ENCODE results near the gene DOK1. TPM values are rescaled to one million over a fixed set of nuclear protein-coding genes. Genes with fewer than 3 reads are reported as not detected.

The DOK1 gene
- total RNA-seq, 2 experiments from 2014 or later, result 45.2 to 46.8 TPM

DNA sequence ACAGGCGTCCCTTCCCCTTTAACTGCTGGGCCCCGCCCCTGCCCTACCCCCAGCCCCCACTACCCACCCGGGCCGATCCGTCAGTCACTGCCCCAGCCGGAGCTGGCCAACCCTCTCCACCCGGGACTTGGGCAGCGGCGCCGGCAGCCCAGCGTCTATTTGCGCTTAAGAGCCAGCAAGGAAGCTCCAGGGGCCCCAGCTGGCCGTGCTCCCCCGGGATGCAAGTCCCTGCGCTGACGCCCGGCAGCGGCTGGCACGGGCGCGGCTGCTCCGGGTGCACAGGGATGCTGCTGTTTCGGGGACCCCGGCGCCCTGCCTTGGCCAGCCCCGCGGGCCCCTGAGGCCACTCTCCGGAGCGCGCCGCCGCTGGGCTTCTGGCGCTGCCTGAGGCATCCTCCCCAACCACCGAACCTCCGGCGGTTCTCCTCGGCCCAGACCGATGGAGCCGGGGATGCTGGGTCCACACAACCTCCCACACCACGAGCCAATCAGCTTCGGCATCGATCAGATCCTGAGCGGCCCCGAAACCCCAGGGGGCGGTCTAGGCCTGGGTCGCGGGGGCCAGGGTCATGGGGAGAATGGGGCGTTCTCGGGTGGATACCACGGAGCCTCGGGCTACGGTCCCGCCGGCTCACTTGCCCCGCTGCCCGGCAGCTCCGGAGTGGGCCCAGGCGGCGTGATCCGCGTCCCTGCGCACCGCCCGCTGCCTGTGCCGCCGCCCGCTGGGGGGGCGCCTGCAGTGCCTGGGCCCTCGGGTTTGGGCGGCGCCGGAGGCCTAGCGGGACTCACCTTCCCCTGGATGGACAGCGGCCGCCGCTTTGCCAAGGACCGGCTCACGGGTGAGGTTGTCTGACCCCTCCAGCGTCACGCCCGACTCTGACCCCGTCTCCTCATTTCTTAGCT is 39.9 kb upstream of the DOK1 start, which contains the start of gene TLX2:
Gene TLX2, plus strand, starts transcription at position 83 of the 903 bp plus-strand sequence. Its CDS starts 357 bp downstream, at position 440.
- H3K4me1 Mint-ChIP-seq, result peaks cover 43% of the 10 kb centered on the region
- H3K36me3 Mint-ChIP-seq (ENCODE audit: low read depth), result peaks cover 10% of the 10 kb centered on the region
- DNase-seq, result peak; percentile 28
- H3K9me3 Mint-ChIP-seq, result no peaks in the 10 kb centered on the region
- H3K27me3 Mint-ChIP-seq, result peaks cover 76% of the 10 kb centered on the region
- peak within 1 kb of the TSS; percentile 79 for H3K4me3 Mint-ChIP-seq
- ChIA-PET POLR2A (interaction anchor here (1.1 to 6.9 kb wide), 7 partner anchors 10 to 69 kb away, joined by 3 to 64 read pairs (median 18); partner anchors contain the start of genes AUP1, CCDC142, DQX1 and HTRA2), CTCF (no interaction called here)
- no peak within 1 kb of the TSS for H3K27ac Mint-ChIP-seq

DNA sequence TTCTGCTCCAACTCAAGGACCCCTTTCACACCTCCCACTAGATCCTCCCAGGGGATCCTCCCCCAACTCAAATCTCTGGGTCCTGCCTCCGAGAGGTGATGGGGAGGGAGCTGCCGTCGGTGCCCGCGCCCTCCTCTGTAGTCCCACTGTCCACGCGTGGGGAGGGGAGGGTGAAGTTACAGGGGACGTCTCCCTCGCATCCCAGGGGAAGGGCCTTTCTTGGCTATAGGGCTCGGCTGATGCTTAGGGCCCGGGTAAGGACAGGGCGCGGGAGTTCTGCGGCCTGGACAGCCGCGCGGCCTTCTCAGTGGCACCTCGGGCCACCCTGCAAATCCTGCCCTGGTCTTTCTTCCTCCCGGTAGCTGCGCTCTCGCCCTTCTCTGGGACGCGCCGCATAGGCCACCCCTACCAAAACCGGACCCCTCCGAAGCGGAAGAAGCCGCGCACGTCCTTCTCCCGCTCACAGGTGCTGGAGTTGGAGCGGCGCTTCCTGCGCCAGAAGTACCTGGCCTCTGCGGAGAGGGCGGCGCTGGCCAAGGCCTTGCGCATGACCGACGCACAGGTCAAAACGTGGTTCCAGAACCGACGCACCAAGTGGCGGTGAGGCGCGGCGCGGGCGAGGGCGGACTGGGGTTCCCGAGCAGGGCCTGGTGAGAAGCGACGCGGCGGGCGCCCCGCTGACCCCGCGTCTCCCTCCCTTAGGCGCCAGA is 39.1 kb upstream of the DOK1 start:
- peak overlapping the region; percentile 79 for H3K4me3 Mint-ChIP-seq
- CTCF ChIA-PET, result no interaction called here
- H3K27me3 Mint-ChIP-seq, result peaks cover 81% of the 10 kb centered on the region
- POLR2A ChIA-PET, result interaction anchor here (1.1 to 6.9 kb wide), 8 partner anchors 11 to 58 kb away, joined by 3 to 64 read pairs (median 12); partner anchors contain the start of genes AUP1, CCDC142, DQX1 and HTRA2
- H3K4me1 Mint-ChIP-seq, result peaks cover 39% of the 10 kb centered on the region
- DNase-seq, result no peak
- H3K9me3 Mint-ChIP-seq, result no peaks in the 10 kb centered on the region
- peaks cover 10% of the 10 kb centered on the region for H3K36me3 Mint-ChIP-seq (ENCODE audit: low read depth)
- H3K27ac Mint-ChIP-seq, result no peak overlapping the region

DNA sequence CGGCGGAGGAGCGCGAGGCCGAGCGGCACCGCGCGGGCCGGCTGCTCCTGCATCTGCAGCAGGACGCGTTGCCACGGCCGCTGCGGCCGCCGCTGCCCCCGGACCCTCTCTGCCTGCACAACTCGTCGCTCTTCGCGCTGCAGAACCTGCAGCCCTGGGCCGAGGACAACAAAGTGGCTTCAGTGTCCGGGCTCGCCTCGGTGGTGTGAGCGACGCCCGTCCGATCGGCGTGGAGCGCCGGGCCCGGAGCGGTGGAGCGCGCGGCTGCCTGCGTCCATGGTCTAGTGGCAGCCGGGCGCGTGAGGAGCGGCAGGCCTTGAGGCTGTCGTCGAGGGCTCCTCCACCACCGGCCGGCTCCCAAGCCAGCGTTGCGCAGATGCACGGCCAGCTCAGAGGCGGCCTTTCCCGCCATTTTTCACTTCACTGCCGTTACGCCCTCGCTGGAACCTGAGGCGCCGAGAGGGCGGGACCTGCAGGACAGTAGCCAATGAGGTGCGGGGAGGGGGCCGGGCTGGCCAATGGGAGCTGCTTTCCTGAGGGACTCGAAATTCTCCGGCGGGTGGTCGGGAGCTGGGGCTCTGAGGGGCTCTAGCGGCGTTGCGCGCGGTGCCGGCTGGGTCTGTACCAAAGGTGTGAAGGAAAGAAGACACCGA is 38.4 kb upstream of the DOK1 start:
- Mint-ChIP-seq H3K27ac (no peak overlapping the region), H3K4me3 (peak overlapping the region; percentile 64), H3K36me3 (ENCODE audit: low read depth) (peaks cover 10% of the 10 kb centered on the region), H3K4me1 (peaks cover 35% of the 10 kb centered on the region), H3K9me3 (no peaks in the 10 kb centered on the region), H3K27me3 (peaks cover 80% of the 10 kb centered on the region)
- POLR2A ChIA-PET, result interaction anchor here (0.7 to 6.9 kb wide), 9 partner anchors 7 to 73 kb away, joined by 3 to 64 read pairs (median 11); partner anchors contain the start of genes AUP1, CCDC142, HTRA2 and LBX2
- peak; percentile 81 for DNase-seq
- CTCF ChIA-PET, result interaction anchor here (1.3 kb wide), 1 partner anchor 33 kb away, joined by 4 read pairs; the partner anchor contains the start of genes CCDC142 and TTC31

DNA sequence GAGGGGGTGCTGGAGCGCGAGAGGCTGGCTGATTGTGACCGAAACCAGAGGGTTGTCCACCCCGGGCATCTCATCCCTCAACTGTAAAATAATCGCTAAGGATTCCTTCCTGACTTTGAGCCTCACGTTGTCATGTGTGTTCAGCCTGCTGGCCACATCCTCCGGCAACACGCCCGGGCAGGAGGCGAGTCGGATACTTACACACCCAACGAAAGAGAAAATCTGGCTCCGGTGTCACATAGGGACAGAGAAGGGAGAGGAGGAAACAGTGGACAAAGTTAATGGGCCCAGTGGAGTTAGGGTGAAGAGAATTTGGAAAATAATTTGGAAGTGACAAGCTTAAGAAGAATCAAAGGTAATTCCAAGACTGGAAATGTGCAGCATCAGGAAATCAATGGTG is 37.9 kb upstream of the DOK1 start:
- Mint-ChIP-seq H3K9me3 (no peaks in the 10 kb centered on the region), H3K4me3 (peak overlapping the region; percentile 64), H3K27ac (no peak overlapping the region), H3K36me3 (ENCODE audit: low read depth) (peaks cover 10% of the 10 kb centered on the region), H3K27me3 (peaks cover 75% of the 10 kb centered on the region), H3K4me1 (peaks cover 30% of the 10 kb centered on the region)
- ChIA-PET POLR2A (interaction anchor here (0.7 to 6.9 kb wide), 9 partner anchors 8 to 73 kb away, joined by 3 to 64 read pairs (median 11); partner anchors contain the start of genes AUP1, CCDC142, HTRA2 and LBX2), CTCF (interaction anchor here (1.3 kb wide), 1 partner anchor 34 kb away, joined by 4 read pairs; the partner anchor contains the start of genes CCDC142 and TTC31)
- DNase-seq, result no peak

DNA sequence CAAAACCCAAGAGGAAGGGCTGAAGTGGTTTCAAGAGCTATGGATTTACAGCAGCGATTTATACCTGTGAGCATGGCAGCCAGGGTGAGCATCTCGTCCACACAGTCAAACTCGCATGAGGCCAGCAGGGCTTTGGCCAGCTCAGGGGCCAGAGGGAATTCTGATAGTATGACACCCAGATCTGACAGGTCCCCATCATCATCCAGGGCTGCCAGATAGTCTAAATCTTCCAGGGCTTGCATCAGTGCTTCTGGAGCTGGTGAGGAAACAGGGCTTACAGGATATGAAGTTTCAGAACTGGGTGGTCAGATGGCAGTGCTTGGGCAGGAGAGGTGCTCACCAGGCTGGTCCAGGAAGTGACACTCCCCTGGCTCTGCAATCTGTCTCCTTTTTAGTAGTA is 32.0 kb upstream of the DOK1 start:
- ChIA-PET POLR2A (interaction anchor here (0.9 to 1.5 kb wide), 5 partner anchors 8 to 48 kb away, joined by 3 to 6 read pairs (median 3); no protein-coding TSS in a partner anchor), CTCF (interaction anchor here (1.0 to 1.5 kb wide), 3 partner anchors 13 to 64 kb away, joined by 3 to 5 read pairs (median 4); partner anchors contain the start of genes CCDC142 and TTC31)
- peaks cover 40% of the 10 kb centered on the region for H3K27me3 Mint-ChIP-seq
- H3K36me3 Mint-ChIP-seq (ENCODE audit: low read depth), result peaks cover 22% of the 10 kb centered on the region
- no peak for DNase-seq
- H3K9me3 Mint-ChIP-seq, result no peaks in the 10 kb centered on the region
- H3K27ac Mint-ChIP-seq, result no peak overlapping the region
- H3K4me1 Mint-ChIP-seq, result peaks cover 34% of the 10 kb centered on the region
- H3K4me3 Mint-ChIP-seq, result no peak overlapping the region

DNA sequence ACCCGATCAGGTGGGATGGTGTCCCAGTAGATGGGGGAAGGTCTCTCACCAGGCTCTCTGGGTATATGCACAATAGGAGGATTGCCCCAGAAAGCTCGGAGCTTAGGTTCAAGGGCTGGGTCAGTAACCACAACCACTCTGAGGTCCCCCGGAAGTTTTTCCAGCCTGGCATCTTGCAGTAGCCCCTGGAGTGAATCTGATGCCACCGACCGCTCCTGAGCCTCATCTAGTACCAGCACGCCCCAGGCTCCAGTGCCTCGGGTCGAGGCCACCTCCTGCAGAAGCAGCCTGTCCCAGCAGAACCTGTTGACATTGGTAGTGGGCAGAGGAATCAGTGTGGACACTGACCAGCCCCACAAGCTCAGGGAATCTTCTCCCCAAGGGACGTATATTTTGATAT is 30.5 kb upstream of the DOK1 start:
- CTCF ChIA-PET, result interaction anchor here (0.8 kb wide), 1 partner anchor 20 kb away, joined by 3 read pairs; no protein-coding TSS in a partner anchor
- POLR2A ChIA-PET, result no interaction called here
- DNase-seq, result no peak
- H3K4me1 Mint-ChIP-seq, result peaks cover 49% of the 10 kb centered on the region
- peaks cover 25% of the 10 kb centered on the region for H3K27me3 Mint-ChIP-seq
- H3K27ac Mint-ChIP-seq, result no peak overlapping the region
- no peak overlapping the region for H3K4me3 Mint-ChIP-seq
- H3K9me3 Mint-ChIP-seq, result no peaks in the 10 kb centered on the region
- H3K36me3 Mint-ChIP-seq (ENCODE audit: low read depth), result peaks cover 36% of the 10 kb centered on the region

DNA sequence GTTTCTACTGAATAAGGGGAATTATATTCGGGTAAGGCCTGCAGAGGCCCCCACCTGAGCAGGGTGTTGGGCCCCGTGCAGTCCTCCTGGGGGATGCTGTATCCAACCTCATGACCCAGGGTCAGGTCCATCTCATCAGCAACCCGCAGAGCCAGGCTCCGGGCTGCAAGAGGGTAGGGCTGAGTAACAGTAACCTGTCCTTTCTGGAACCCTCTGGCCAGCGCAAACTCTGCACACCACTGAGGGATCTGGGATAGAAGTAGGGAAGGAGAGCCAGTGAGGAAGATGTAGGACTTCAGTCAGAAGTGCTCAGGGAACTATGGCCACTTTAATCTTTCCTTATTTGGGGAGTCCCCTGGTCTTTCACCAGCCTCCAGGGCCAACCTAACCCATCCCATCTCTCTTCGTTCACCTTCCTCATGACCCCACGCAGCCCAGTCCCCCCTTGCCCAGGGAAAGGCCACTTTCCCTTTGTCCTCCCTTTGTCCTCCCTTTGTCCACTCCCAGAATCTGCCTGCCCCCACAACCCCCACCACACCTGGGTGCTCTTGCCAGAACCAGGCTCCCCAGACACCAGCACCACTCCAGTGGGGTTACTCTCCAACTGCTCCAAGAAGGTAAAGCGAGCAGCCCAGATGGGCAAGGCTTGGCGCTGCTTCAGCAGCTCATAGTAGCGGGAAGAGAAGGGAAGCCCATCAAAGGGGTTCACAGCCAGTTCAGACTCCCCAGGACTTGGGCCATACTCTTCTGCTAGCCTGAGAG is 29.4 kb upstream of the DOK1 start:
- DNase-seq, result no peak
- H3K27me3 Mint-ChIP-seq, result peaks cover 13% of the 10 kb centered on the region
- no peaks in the 10 kb centered on the region for H3K9me3 Mint-ChIP-seq
- H3K4me1 Mint-ChIP-seq, result peaks cover 50% of the 10 kb centered on the region
- no peak overlapping the region for H3K27ac Mint-ChIP-seq
- H3K36me3 Mint-ChIP-seq (ENCODE audit: low read depth), result peaks cover 38% of the 10 kb centered on the region
- no peak overlapping the region for H3K4me3 Mint-ChIP-seq
- ChIA-PET CTCF (no interaction called here), POLR2A (interaction anchor here (0.6 to 1.7 kb wide), 3 partner anchors 21 to 61 kb away, joined by 3 to 4 read pairs (median 3); partner anchors contain the start of gene LBX2)

DNA sequence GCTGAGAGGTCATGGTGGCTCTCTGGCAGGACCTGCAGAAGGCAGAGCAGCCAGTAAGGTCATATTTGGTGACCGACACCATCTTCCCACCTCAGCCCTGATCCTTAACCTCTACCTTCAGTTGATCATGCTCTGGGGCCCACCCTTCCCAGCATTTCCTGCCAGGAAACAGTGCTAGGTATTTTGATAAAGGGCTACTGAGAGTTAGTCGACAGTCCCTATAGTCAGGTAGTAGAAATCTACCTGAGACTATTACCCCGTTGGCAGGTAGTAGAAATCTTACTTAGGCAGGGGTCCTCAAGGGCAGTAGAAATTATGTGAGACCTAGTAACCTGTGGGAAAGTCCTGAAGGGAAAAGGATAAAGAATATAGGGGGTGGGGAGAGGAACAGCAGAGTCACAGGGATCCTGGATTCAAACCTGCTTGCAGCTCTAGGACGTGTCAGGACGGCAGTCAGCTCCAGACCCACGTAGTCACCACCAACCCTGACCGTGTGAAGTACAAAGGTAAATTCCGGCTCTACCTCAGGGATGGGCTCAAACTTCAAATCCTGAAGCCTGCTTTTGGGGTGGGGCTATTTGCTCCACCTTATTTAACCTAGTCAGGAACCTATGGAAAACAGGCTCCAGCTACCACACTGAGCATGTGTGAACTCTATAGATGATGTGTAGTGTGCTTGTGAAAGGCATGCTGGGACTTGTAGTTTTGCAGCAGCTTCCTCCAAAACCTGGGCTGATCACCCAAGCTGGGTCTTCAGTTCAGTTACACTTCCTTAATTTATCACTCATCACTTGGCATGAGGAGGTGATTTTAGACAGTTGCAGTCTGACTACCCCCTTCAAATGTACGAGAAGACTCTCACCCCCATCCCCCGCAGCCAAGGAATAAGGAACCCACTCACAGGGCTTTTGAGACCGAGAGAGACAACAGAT is 28.5 kb upstream of the DOK1 start, which contains the start of gene DQX1:
Gene DQX1, minus strand, starts transcription at position 515 of the 932 bp plus-strand sequence. Its CDS starts 502 bp downstream, at position 13.
- Mint-ChIP-seq H3K4me3 (no peak within 1 kb of the TSS), H3K36me3 (ENCODE audit: low read depth) (peaks cover 45% of the 10 kb centered on the region), H3K27ac (no peak within 1 kb of the TSS), H3K9me3 (no peaks in the 10 kb centered on the region), H3K27me3 (peaks cover 10% of the 10 kb centered on the region), H3K4me1 (peaks cover 55% of the 10 kb centered on the region)
- DNase-seq, result peak; percentile 39
- POLR2A ChIA-PET, result interaction anchor here (0.6 to 1.7 kb wide), 10 partner anchors 11 to 67 kb away, joined by 3 to 10 read pairs (median 3); partner anchors contain the start of genes CCDC142, LBX2, MRPL53 and TLX2
- CTCF ChIA-PET, result interaction anchor here (0.7 to 1.1 kb wide), 4 partner anchors 43 to 344 kb away, joined by 3 to 9 read pairs (median 3); partner anchors contain the start of genes CCDC142, MRPL53 and TTC31

DNA sequence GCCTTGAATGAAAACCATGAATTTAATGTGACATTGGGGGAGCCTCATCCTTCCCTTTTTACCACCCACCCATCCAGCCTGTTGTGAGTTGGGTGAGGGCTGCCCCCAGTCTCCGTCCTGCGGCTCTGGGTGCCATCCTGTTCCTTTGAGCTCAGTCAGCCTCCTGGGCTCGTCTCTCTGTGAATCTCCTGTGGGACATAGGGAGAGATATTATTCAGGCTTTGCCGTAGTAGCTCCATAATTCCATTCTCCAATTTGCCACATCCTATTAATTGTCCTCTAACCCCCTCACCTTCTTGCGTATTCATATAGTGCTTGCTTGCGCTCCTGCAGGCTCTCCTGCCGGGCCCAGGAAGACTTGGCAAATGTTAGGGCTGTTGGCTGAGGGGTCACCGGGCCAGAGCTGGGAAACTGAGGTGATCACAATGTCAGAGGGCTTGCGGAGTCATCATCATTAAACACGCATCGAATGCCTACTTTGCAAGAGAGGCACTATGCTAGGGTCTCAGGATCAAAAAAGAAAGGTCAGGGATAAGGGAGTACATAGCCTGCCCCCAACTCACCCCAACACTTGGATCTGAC is 27.8 kb upstream of the DOK1 start:
- peaks cover 6% of the 10 kb centered on the region for H3K27me3 Mint-ChIP-seq
- H3K4me3 Mint-ChIP-seq, result no peak overlapping the region
- no peak overlapping the region for H3K27ac Mint-ChIP-seq
- H3K4me1 Mint-ChIP-seq, result peaks cover 63% of the 10 kb centered on the region
- H3K9me3 Mint-ChIP-seq, result no peaks in the 10 kb centered on the region
- CTCF ChIA-PET, result interaction anchor here (0.7 to 7.1 kb wide), 4 partner anchors 44 to 345 kb away, joined by 3 to 90 read pairs (median 6); partner anchors contain the start of genes CCDC142, MRPL53 and TTC31
- no peak for DNase-seq
- POLR2A ChIA-PET, result interaction anchor here (0.8 to 6.5 kb wide), 10 partner anchors 12 to 68 kb away, joined by 3 to 52 read pairs (median 4); partner anchors contain the start of genes CCDC142, LBX2, MRPL53 and PCGF1
- H3K36me3 Mint-ChIP-seq (ENCODE audit: low read depth), result peaks cover 46% of the 10 kb centered on the region

DNA sequence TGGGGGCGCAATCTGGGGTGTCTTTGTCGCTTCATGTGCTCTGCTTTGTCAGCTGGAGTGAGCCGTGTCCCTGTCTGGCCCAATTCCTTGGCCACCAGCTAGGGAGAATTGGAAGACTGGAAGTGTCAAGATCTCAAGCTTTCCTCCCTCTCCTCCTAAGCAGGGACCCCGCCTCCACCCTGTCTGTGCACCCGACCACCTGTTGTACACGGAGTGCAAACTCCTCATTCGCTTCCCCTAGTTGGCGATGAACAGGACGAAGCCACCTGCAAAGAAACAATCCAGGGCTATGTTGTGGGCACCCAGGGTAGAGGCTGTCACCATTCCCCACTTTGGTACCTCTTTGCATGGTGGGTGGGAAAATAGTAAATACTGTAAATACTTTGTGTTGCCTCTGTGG is 26.8 kb upstream of the DOK1 start:
- H3K4me1 Mint-ChIP-seq, result peaks cover 61% of the 10 kb centered on the region
- no peaks in the 10 kb centered on the region for H3K9me3 Mint-ChIP-seq
- H3K27me3 Mint-ChIP-seq, result no peaks in the 10 kb centered on the region
- H3K36me3 Mint-ChIP-seq (ENCODE audit: low read depth), result peaks cover 55% of the 10 kb centered on the region
- ChIA-PET POLR2A (interaction anchor here (0.6 to 6.5 kb wide), 5 partner anchors 14 to 61 kb away, joined by 3 to 57 read pairs (median 3); partner anchors contain the start of genes CCDC142, LBX2, PCGF1 and TTC31), CTCF (interaction anchor here (7.1 kb wide), 1 partner anchor 45 kb away, joined by 90 read pairs; the partner anchor contains the start of genes CCDC142 and TTC31)
- H3K4me3 Mint-ChIP-seq, result peak overlapping the region; percentile 97
- DNase-seq, result no peak
- peak overlapping the region; percentile 96 for H3K27ac Mint-ChIP-seq

Measured in activated CD4-positive, alpha-beta memory T cell treated with anti-CD3 and anti-CD28 coated beads, Interleukin-2, amount 10 ng/mL, durations not matched to agents 7 days and 5 days (primary cell).